SU-DHL-6 (cell line): ENCODE results near the gene AVEN.

ENCODE experiments used
- H2AFZ ChIP-seq: fragments of 200-600 bp; sonication (generic); 2 replicates; pipeline ENCODE4 v1.6.1; 2014; ENCODE audit warnings: low read depth, mild to moderate bottlenecking, moderate library complexity, mixed read lengths, antibody characterized with exemption, low read length; ENCODE audit not compliant: severe bottlenecking
- H3F3A ChIP-seq: fragments of 200-600 bp; shearing (Covaris generic); 2 replicates; pipeline ENCODE4 v1.6.0; 2016; ENCODE audit warnings: antibody characterized with exemption, mild to moderate bottlenecking; ENCODE audit not compliant: insufficient read depth
- H3K27ac ChIP-seq: fragments of 200-600 bp; sonication (generic); 2 replicates; pipeline ENCODE4 v1.5.1; 2016; ENCODE audit warnings: low read depth, mild to moderate bottlenecking, low read length, moderate library complexity, mixed read lengths
- H3K27me3 ChIP-seq: fragments of 200-600 bp; sonication (generic), shearing (Covaris generic); 2 replicates; pipeline ENCODE4 v1.6.0; 2014; ENCODE audit warnings: mild to moderate bottlenecking, low read length
- H3K36me3 ChIP-seq: fragments of 200-600 bp; sonication (generic); 2 replicates; pipeline ENCODE4 v1.6.1; 2014; ENCODE audit warnings: mild to moderate bottlenecking, low read length, mixed read lengths
- H3K4me2 ChIP-seq: fragments of 300-600, 200-600 bp; shearing (Covaris generic), sonication (generic); 2 replicates; pipeline ENCODE4 v1.6.0; 2014; ENCODE audit warnings: low read length, low read depth, mild to moderate bottlenecking; ENCODE audit not compliant: poor library complexity, severe bottlenecking
- H3K4me3 ChIP-seq: fragments of 200-600 bp; sonication (generic); 2 replicates; pipeline ENCODE4 v1.5.1; 2014; ENCODE audit warnings: antibody characterized with exemption, low read length, mild to moderate bottlenecking, mixed read lengths; ENCODE audit not compliant: insufficient read depth, poor library complexity, severe bottlenecking
- H3K79me2 ChIP-seq: fragments of 200-600 bp; sonication (generic); 2 replicates; pipeline ENCODE4 v1.6.1; 2014; ENCODE audit warnings: mild to moderate bottlenecking, low read length, moderate library complexity; ENCODE audit not compliant: insufficient read depth
- H3K9ac ChIP-seq: fragments of 200-600 bp; sonication (generic); 2 replicates; pipeline ENCODE4 v1.7.0; 2014; ENCODE audit warnings: mild to moderate bottlenecking, low read length
- H3K9me2 ChIP-seq: fragments of 200-600 bp; sonication (generic); replicated peaks from 2 replicates; pipeline ENCODE4 v1.6.1; 2014; ENCODE audit warnings: low read length; ENCODE audit not compliant: insufficient read depth
- H3K9me3 ChIP-seq: fragments of 200-600 bp; sonication (generic); 2 replicates; pipeline ENCODE4 v1.6.1; 2014; ENCODE audit warnings: low read length, mixed read lengths; ENCODE audit not compliant: insufficient read depth
- H4K20me1 ChIP-seq: fragments of 200-600 bp; sonication (generic); 2 replicates; pipeline ENCODE4 v1.6.1; 2014; ENCODE audit warnings: low read depth, mild to moderate bottlenecking, antibody characterized with exemption, low read length, moderate library complexity, mixed read lengths
- CTCF ChIP-seq: fragments of 200-600 bp; sonication (generic); IDR thresholded peaks from one replicate; pipeline ENCODE4 v1.5.1; 2017; ENCODE audit warnings: antibody characterized with exemption, mild to moderate bottlenecking, low read length, moderate library complexity; ENCODE audit not compliant: insufficient read depth, poor library complexity, severe bottlenecking
- EZH2phosphoT487 ChIP-seq: fragments of 200-600 bp; sonication (generic), shearing (Covaris generic); conservative IDR thresholded peaks from 2 replicates; pipeline ENCODE4 v1.6.1; 2018; ENCODE audit warnings: mild to moderate bottlenecking, antibody characterized with exemption, low read length, moderate library complexity, mixed read lengths

AVEN gene

GRCh38 chr15:33882921-33883320 is 156.1 kb downstream of the AVEN start:
- H4K20me1 ChIP-seq = no peaks in the 10 kb centered on the region
- H3K9me2 ChIP-seq = no peaks in the 10 kb centered on the region
- no peak overlapping the region for H3K4me3 ChIP-seq
- no peaks in the 10 kb centered on the region for H3K27me3 ChIP-seq
- no peak overlapping the region for H3K27ac ChIP-seq
- H3K36me3 ChIP-seq = no peaks in the 10 kb centered on the region
- H3F3A ChIP-seq = no peaks in the 10 kb centered on the region
- no peak overlapping the region for H2AFZ ChIP-seq
- H3K4me2 ChIP-seq = no peak overlapping the region
- H3K79me2 ChIP-seq = no peaks in the 10 kb centered on the region
- H3K9me3 ChIP-seq = no peaks in the 10 kb centered on the region
- TF ChIP-seq CTCF (no peak), EZH2phosphoT487 (no peak)
- no peak overlapping the region for H3K9ac ChIP-seq

GRCh38 chr15:33874156-33874555 is 164.8 kb downstream of the AVEN start:
- TF ChIP-seq CTCF = no peak
- no peaks in the 10 kb centered on the region for H3K27me3 ChIP-seq
- no peak overlapping the region for H3K27ac ChIP-seq
- H3K9me3 ChIP-seq = no peaks in the 10 kb centered on the region
- H4K20me1 ChIP-seq = no peaks in the 10 kb centered on the region
- no peaks in the 10 kb centered on the region for H3F3A ChIP-seq
- no peak overlapping the region for H3K9ac ChIP-seq
- H3K4me2 ChIP-seq = no peak overlapping the region
- no peaks in the 10 kb centered on the region for H3K9me2 ChIP-seq
- H2AFZ ChIP-seq = no peak overlapping the region
- H3K4me3 ChIP-seq = no peak overlapping the region
- no peaks in the 10 kb centered on the region for H3K79me2 ChIP-seq
- H3K36me3 ChIP-seq = no peaks in the 10 kb centered on the region

GRCh38 chr15:33872416-33873106 is 166.4 kb downstream of the AVEN start:
- H3K4me2 ChIP-seq = no peak overlapping the region
- H3K27me3 ChIP-seq = no peaks in the 10 kb centered on the region
- no peak overlapping the region for H3K27ac ChIP-seq
- H3K4me3 ChIP-seq = no peak overlapping the region
- no peaks in the 10 kb centered on the region for H3F3A ChIP-seq
- H3K9me3 ChIP-seq = no peaks in the 10 kb centered on the region
- no peak overlapping the region for H3K9ac ChIP-seq
- H2AFZ ChIP-seq = no peak overlapping the region
- H4K20me1 ChIP-seq = no peaks in the 10 kb centered on the region
- no peaks in the 10 kb centered on the region for H3K79me2 ChIP-seq
- H3K9me2 ChIP-seq = no peaks in the 10 kb centered on the region
- no peak for TF ChIP-seq EZH2phosphoT487
- no peak for TF ChIP-seq CTCF
- H3K36me3 ChIP-seq = no peaks in the 10 kb centered on the region
